ENCODE data around the gene DRGX.

Gene DRGX

GRCh38 chr10:49338604-49339003, 57.3 kb downstream of the DRGX start:
- DNase-seq (ENCODE audit: low read depth), result no peak

- no peak for DNase-seq (ENCODE audit: low read depth)
These were observed 60.4 kb downstream of the DRGX start for GRCh38 chr10:49335364-49335972.

- DNase-seq (ENCODE audit: low read depth), result no peak
These were observed 60.9 kb downstream of the DRGX start for GRCh38 chr10:49334964-49335363.

- no peak for DNase-seq (ENCODE audit: low read depth)
These were observed 62.7 kb downstream of the DRGX start for GRCh38 chr10:49333192-49333591.

- no peak for DNase-seq (ENCODE audit: low read depth)
These were observed 63.1 kb downstream of the DRGX start for GRCh38 chr10:49332768-49333167.

GRCh38 chr10:49332333-49332732, 63.6 kb downstream of the DRGX start:
- no peak for DNase-seq (ENCODE audit: low read depth)

GRCh38 chr10:49331431-49331830, 64.5 kb downstream of the DRGX start:
- DNase-seq (ENCODE audit: low read depth), result no peak

- no peak for DNase-seq (ENCODE audit: low read depth)
These were observed 65.7 kb downstream of the DRGX start for GRCh38 chr10:49330127-49330665.

- no peak for DNase-seq (ENCODE audit: low read depth)
These were observed 66.8 kb downstream of the DRGX start for GRCh38 chr10:49329146-49329505.

GRCh38 chr10:49328401-49329145, 67.3 kb downstream of the DRGX start:
- DNase-seq (ENCODE audit: low read depth), result no peak

- DNase-seq (ENCODE audit: low read depth), result no peak
These were observed 68.7 kb downstream of the DRGX start for GRCh38 chr10:49327036-49327813.

GRCh38 chr10:49325916-49326783, 69.7 kb downstream of the DRGX start:
- DNase-seq (ENCODE audit: low read depth), result no peak

- DNase-seq (ENCODE audit: low read depth), result no peak
These were observed 70.6 kb downstream of the DRGX start for GRCh38 chr10:49325131-49325915.

GRCh38 chr10:49324711-49325110, 71.2 kb downstream of the DRGX start:
- no peak for DNase-seq (ENCODE audit: low read depth)

- no peak for DNase-seq (ENCODE audit: low read depth)
These were observed 72.0 kb downstream of the DRGX start for GRCh38 chr10:49323896-49324270.

- no peak for DNase-seq (ENCODE audit: low read depth)
These were observed 72.6 kb downstream of the DRGX start for GRCh38 chr10:49323171-49323895.

- DNase-seq (ENCODE audit: low read depth), result no peak
These were observed 73.3 kb downstream of the DRGX start for GRCh38 chr10:49322371-49323170.

GRCh38 chr10:49321021-49321420, 74.9 kb downstream of the DRGX start:
- DNase-seq (ENCODE audit: low read depth), result no peak

- DNase-seq (ENCODE audit: low read depth), result no peak
These were observed 75.7 kb downstream of the DRGX start for GRCh38 chr10:49320191-49320590.

GRCh38 chr10:49319206-49319605, 76.7 kb downstream of the DRGX start:
- DNase-seq (ENCODE audit: low read depth), result no peak

Measured in activated T-helper 9 cell treated with anti-CD3 and anti-CD28 coated beads, Interleukin-2, amount 50 U/mL, for 16 hours (primary cell).